Measurements from ENCODE around the gene MRPS14.

GRCh38 chr1:174999216-174999935 lies 23.8 kb downstream of the MRPS14 start:
- TF ChIP-seq SPI1 (IDR thresholded peaks at IDR 0.05; ENCODE audit: low read depth, low read length) (no peak), POU2F2 (IDR thresholded peaks at IDR 0.05; ENCODE audit: low read depth, low read length) (peak; percentile 35; the same call in 1 of the 2 replicates), POLR2A (IDR thresholded peaks at IDR 0.05; ENCODE audit: low read depth, low read length) (peak; percentile 96), POLR2AphosphoS5 (IDR thresholded peaks at IDR 0.05; ENCODE audit: low read depth, low read length) (peak; percentile 98)

Data from GM12891 (cell line).